ENCODE measurements around the gene TNNT2.

Gene TNNT2

DNA sequence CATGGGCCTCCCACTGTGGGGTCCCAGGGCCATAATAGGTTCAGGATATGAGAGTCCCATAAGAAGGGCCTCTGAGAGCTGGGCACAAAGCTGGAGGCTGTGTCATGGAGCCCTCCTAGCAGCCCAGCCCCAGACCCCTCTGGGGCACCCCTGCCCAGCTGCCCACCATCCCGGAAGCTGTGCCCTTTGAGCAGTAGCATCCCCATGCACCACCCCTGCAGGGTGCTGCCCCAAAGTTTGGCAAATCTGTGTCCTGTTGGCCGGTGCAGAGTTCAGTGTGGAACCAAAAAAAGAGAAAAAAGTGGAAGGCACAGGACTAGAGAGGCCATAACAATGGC lies 17.6 kb downstream of the TNNT2 start:
- no peaks in the 10 kb centered on the region for H3K9me3 Mint-ChIP-seq
- ATAC-seq (no peak), DNase-seq (no peak)
- H3K27ac Mint-ChIP-seq: no peak overlapping the region
- H3K4me1 Mint-ChIP-seq: no peaks in the 10 kb centered on the region
- peaks cover 8% of the 10 kb centered on the region for H3K27me3 Mint-ChIP-seq
- H3K4me3 Mint-ChIP-seq: no peak overlapping the region
- H3K36me3 Mint-ChIP-seq (ENCODE audit: low read depth): no peaks in the 10 kb centered on the region

DNA sequence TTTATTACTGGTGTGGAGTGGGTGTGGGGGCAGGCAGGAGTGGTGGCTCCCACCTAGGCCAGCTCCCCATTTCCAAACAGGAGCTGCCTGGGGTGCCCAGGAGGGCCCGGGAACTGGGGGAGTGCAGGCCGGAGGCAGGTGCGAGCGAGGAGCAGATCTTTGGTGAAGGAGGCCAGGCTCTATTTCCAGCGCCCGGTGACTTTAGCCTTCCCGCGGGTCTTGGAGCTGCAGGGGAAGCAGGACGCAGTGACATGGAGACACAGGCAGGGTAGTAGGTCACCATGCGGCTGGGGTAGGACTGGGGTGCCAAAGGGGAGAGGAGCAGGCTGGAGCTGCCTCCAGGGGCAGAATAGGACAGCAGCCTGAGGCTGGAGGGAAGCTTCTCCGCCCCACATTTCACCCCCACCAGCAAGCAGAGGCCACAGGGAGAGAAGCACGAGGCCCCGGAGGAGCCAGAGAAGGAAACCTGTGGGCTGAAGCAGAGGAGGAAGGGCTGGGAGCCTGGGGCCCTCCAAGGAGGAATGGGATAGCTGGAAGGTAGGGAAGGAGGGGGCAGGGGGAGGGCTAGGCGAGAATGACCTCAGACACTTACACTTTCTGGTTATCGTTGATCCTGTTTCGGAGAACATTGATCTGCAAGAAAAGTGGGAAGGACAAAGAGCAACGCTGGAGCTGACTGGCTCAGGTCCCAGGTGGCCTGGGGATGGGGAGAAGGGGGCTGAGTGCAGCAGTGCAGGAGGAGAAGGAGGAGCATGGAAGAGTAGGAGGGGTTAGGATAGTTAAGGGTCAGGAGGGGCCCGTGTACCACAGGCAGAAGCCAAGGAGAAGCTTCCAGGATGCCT lies 18.2 kb downstream of the TNNT2 start:
- Mint-ChIP-seq H3K27me3 (peaks cover 10% of the 10 kb centered on the region), H3K27ac (no peak overlapping the region), H3K36me3 (ENCODE audit: low read depth) (no peaks in the 10 kb centered on the region), H3K4me3 (no peak overlapping the region), H3K4me1 (no peaks in the 10 kb centered on the region), H3K9me3 (no peaks in the 10 kb centered on the region)
- ATAC-seq (no peak), DNase-seq (no peak)

DNA sequence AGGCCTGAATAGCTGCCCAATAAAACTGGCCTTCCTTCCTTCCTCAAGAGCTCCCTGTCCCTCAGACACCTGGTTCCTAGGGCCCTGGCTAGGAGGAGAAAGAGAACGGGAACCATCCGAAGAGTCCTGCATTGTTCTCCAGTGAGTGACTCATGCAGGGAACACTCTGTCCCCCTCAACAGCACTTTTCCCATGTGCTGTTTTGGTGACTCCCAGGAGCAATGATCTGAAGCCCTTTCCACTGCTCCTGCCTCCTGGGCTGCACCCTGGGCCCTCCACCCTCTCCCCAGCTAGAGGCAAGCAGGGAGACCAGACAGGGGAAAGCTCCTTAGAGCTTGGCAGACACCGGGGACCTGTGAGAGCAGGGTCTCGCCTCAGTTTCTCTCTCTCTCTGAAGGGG lies 18.9 kb downstream of the TNNT2 start:
- ATAC-seq: no peak
- H3K4me3 Mint-ChIP-seq: no peak overlapping the region
- no peaks in the 10 kb centered on the region for H3K9me3 Mint-ChIP-seq
- H3K36me3 Mint-ChIP-seq (ENCODE audit: low read depth): no peaks in the 10 kb centered on the region
- no peak overlapping the region for H3K27ac Mint-ChIP-seq
- peaks cover 11% of the 10 kb centered on the region for H3K27me3 Mint-ChIP-seq
- H3K4me1 Mint-ChIP-seq: no peaks in the 10 kb centered on the region
- no peak for DNase-seq

DNA sequence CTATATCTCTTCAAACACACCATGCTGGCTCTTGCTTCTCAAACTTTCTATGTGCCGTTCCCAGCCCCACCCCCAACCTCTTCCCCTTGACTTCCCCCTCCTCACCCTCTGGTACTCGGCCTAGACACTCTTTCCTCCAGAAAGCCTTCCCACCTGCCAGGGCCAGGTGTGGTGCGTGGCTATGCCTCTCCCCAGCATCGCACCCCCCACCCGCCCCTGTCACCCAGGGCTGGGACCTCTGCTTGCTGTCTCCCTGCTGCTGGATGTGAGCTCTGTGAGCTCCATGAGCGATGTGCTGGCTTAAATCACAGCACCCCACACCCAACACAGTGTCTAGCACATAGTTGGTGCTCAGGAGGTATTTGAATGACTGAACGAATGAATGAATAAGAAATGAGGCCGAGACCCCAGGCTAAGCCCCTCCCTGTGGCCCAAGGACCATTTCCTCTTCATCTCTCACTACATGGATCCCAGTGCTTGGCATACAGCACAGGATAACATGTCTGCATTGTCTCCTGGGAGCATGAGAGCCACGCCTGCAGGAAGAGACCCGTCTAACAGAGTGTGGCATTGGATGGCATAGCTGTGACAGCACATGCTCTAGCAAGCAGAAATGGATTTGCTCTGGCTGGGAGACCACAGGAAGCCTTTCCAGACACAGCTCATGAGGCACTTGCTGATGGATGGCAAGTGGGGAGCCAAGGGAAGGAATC lies 19.7 kb downstream of the TNNT2 start:
- Mint-ChIP-seq H3K36me3 (ENCODE audit: low read depth) (no peaks in the 10 kb centered on the region), H3K4me1 (no peaks in the 10 kb centered on the region), H3K4me3 (no peak overlapping the region), H3K27ac (no peak overlapping the region), H3K27me3 (peaks cover 8% of the 10 kb centered on the region), H3K9me3 (no peaks in the 10 kb centered on the region)
- DNase-seq (no peak), ATAC-seq (no peak)

DNA sequence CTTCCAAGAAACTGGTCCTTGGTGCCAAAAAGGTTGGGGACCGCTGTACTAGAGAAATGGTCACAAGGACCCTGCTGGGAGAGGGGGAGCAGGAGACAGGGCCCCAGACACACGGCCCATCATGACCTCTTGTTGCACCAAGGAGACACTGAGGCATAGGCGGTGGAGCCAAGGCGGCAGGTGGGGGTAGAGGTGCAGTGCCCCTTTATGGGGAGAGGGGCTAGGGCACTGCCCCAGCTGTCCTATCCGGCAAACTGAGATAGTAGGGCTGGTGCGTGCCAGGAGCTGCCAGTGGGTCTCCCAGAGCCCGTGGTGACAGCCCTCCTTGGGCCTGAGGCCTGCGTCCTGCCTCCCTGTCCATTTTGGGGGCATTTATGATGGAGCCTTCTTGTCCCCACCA lies 20.3 kb downstream of the TNNT2 start:
- Mint-ChIP-seq H3K9me3 (no peaks in the 10 kb centered on the region), H3K27ac (no peak overlapping the region)
- no peak for ATAC-seq

DNA sequence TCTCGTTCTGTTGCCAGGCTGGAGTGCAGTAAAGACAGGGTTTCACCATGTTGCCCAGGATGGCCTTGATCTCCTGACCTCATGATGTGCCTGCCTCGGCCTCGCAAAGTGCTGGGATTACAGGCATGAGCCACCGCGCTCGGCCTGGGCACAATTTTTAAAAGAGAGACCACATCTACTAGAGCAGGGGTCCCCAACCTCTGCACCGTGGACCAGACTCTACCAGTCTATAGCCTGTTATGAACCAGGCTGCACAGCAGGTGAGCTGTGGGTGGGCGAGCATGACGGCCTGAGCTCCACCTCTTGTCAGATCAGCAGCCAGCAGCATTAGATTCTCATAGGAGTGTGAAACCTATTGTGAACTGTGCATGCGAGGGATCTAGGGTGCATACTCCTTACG lies 20.8 kb downstream of the TNNT2 start:
- DNase-seq (no peak), ATAC-seq (no peak)
- peaks cover 4% of the 10 kb centered on the region for H3K27me3 Mint-ChIP-seq
- H3K9me3 Mint-ChIP-seq: no peaks in the 10 kb centered on the region
- no peak overlapping the region for H3K4me3 Mint-ChIP-seq
- H3K4me1 Mint-ChIP-seq: no peaks in the 10 kb centered on the region
- no peak overlapping the region for H3K27ac Mint-ChIP-seq
- H3K36me3 Mint-ChIP-seq (ENCODE audit: low read depth): no peaks in the 10 kb centered on the region

More for the DNA sequence above, 20.3 kb downstream of the TNNT2 start:
- no peak for DNase-seq
- H3K27me3 Mint-ChIP-seq: peaks cover 5% of the 10 kb centered on the region
- H3K36me3 Mint-ChIP-seq (ENCODE audit: low read depth): no peaks in the 10 kb centered on the region
- no peak overlapping the region for H3K4me3 Mint-ChIP-seq
- H3K4me1 Mint-ChIP-seq: no peaks in the 10 kb centered on the region

DNA sequence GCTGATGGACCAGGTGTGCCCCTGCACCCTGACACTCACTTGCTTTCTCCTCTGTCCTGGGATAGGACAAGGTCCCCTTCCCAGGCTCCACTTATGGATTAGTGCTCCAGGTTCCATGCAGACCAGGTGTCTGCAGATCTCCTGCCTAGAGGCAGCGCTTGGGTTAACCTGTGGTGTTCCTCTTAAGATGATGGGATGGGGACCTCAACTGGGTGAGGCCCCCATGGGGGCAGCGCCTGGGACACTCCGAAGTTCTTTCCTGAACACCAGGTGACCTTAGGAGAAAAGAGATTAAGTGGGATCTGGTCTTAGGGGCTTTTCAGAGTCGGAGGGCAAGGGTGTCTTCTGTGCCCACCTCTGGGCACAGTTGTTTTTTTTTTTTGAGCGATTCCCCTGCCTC lies 21.2 kb downstream of the TNNT2 start:
- H3K4me3 Mint-ChIP-seq: no peak overlapping the region
- H3K36me3 Mint-ChIP-seq (ENCODE audit: low read depth): no peaks in the 10 kb centered on the region
- H3K27ac Mint-ChIP-seq: no peak overlapping the region
- no peaks in the 10 kb centered on the region for H3K9me3 Mint-ChIP-seq
- no peak for DNase-seq
- no peak for ATAC-seq
- peaks cover 7% of the 10 kb centered on the region for H3K27me3 Mint-ChIP-seq
- H3K4me1 Mint-ChIP-seq: no peaks in the 10 kb centered on the region

DNA sequence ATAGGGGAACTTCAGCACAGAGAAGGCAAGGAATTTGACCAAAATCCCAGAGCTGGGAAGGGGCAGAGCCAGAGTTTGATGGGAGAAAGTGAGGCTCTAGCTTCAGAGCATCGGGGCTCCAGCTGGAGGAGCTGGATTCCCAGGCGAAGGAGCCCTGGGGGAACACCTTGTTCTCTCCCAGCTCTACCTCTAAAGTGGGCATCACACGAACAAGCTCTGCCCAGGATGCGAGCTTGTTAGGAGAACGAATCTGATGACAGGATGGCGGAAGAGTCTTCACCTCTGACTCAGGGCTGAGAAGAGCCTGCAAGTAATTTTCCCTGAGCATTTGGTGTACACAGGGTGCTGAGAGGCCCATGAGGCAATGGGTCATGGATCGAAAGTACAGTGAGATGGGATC lies 22.0 kb downstream of the TNNT2 start:
- no peak overlapping the region for H3K4me3 Mint-ChIP-seq
- DNase-seq: no peak
- H3K27ac Mint-ChIP-seq: no peak overlapping the region
- no peaks in the 10 kb centered on the region for H3K9me3 Mint-ChIP-seq
- no peaks in the 10 kb centered on the region for H3K36me3 Mint-ChIP-seq (ENCODE audit: low read depth)
- H3K4me1 Mint-ChIP-seq: no peaks in the 10 kb centered on the region
- ATAC-seq: no peak
- peaks cover 11% of the 10 kb centered on the region for H3K27me3 Mint-ChIP-seq

DNA sequence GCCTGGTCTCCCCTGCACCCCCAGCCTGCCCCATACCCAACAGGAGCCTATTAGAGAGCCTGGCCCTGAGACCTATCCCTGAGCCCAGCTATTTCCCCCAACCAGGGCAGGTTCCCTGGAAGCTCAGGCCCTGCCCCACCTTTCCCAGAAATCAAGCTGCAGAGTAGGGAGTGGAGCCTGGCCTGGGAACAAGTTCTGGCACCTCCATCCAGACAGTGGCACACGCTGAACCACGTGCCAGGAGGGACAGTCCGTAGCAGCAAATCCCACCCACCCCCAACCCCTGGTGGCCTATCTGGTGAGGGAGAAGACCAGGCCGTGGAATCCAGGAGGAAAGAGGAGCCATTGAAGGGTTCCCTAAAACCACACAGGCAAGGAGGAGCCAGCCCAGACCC lies 22.6 kb downstream of the TNNT2 start:
- no peak for DNase-seq
- H3K27me3 Mint-ChIP-seq: peaks cover 11% of the 10 kb centered on the region

DNA sequence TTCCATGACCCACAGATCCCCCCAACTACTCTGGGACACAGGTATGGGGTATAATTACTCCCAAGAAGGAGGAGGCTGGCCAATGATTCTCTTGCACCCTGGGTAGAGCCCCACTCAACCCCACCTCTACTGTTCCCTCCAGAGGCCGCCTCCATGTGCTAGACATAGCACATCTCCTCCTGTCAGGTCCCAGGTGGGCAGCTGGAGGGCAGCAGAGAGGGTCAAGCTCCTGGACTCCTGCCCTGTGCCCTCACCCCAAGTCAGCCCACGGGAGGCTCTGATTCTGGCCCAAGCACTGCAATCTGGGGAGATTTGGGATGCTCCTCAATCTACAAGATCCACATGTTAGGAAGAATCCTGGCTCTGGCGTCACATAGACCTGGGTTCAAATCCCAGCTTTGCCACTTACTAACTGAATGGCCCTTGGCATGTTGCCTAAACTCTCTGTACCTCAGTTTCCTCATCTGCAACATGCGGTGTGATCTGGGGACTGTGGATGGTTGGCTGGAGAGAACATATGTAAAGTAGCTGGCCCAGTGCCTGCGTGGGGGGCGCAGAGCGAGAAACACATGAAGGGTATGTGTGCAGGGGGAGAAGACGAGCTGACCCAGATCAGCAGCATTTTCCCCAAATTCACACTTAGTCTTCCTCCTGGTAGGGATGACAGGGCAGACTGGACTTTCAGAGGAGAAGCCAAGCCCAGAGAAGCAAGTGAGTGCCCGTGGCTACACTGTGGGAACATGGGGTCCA lies 23.2 kb downstream of the TNNT2 start:
- Mint-ChIP-seq H3K36me3 (ENCODE audit: low read depth) (no peaks in the 10 kb centered on the region), H3K27me3 (peaks cover 12% of the 10 kb centered on the region), H3K4me3 (no peak overlapping the region), H3K9me3 (no peaks in the 10 kb centered on the region), H3K4me1 (no peaks in the 10 kb centered on the region), H3K27ac (no peak overlapping the region)
- ATAC-seq: no peak
- no peak for DNase-seq

More for the DNA sequence above, 22.6 kb downstream of the TNNT2 start:
- Mint-ChIP-seq H3K36me3 (ENCODE audit: low read depth) (no peaks in the 10 kb centered on the region), H3K4me1 (no peaks in the 10 kb centered on the region), H3K27ac (no peak overlapping the region), H3K4me3 (no peak overlapping the region), H3K9me3 (no peaks in the 10 kb centered on the region)
- ATAC-seq: no peak

DNA sequence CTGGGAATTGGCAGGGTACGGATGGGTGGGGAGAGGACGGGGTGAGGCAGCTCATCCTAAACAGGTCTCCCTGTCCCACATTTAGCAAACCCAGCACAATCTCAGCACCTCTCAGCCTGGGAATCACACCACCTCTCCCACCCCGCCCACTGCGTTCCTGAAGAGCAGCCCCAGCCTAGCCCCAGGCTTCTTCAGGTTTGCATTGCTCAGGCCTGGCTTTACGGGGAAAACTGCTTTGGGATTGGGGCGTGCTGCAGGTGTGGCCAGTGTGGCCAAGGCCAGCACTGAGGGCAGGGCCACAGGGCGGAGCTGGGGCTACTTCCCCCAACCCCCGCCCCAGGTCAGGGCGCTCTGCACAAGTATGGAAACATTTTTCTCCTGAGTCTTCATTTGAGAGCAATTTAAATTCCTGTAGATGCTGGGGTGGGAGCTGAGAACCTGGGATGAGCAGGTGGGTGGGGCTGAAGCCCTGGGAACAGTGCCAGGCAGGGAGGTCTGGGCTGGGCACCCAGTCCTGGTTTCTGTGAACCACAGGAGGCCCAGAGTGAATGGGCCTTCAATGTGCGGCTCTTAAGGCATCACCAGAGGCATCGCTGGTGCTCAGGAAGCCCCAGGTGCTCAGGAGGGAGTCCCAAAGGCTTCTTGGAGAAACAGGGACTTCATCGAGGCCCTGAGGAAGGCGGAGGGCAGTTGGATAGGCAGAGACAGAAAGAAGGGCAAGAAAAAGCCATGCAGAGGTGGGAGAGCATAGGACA lies 24.1 kb downstream of the TNNT2 start:
- Mint-ChIP-seq H3K4me1 (no peaks in the 10 kb centered on the region), H3K36me3 (ENCODE audit: low read depth) (no peaks in the 10 kb centered on the region), H3K4me3 (no peak overlapping the region), H3K27me3 (peaks cover 15% of the 10 kb centered on the region), H3K27ac (no peak overlapping the region), H3K9me3 (no peaks in the 10 kb centered on the region)
- ATAC-seq (no peak), DNase-seq (no peak)

DNA sequence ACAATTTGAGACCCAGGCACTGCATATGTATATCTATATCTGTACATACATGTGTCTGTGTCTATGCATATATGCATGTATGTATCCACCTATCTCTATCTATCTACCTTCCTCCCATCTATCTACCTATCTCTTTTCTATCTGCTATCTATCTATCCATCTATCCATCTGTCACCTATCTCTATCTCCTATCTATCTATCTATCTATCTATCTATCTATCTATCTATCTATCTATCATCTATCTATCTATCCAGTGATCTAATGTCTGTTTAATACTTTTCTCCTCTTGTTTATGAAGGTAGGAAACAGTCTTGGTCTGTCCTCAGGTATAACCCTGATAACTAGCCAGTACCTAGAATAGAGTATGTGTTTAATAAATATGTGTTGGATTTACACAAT lies 25.9 kb downstream of the TNNT2 start:
- H3K27ac Mint-ChIP-seq: no peak overlapping the region
- DNase-seq (no peak), ATAC-seq (no peak)
- no peaks in the 10 kb centered on the region for H3K36me3 Mint-ChIP-seq (ENCODE audit: low read depth)
- peaks cover 27% of the 10 kb centered on the region for H3K27me3 Mint-ChIP-seq
- no peaks in the 10 kb centered on the region for H3K4me1 Mint-ChIP-seq
- H3K4me3 Mint-ChIP-seq: no peak overlapping the region
- H3K9me3 Mint-ChIP-seq: no peaks in the 10 kb centered on the region

DNA sequence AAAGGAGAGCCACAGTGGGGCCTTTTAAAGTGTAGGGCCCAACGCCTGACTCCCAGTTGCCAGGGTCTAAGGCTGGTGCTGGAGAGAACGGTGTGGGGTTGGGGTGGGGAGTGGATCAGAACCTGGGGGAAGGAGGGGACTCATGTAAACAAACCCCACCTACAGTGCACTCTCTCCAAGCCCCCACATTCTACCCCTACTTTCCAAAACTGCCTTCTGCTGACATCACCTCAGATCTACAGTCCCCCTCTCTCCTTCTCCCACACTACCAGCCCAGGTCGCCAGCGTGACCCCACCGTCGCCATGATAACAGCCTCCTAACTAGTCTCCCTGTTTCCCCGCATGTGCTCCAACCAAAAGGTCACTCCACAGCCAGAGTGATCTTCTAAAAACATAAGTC lies 26.6 kb downstream of the TNNT2 start:
- Mint-ChIP-seq H3K27me3 (peaks cover 29% of the 10 kb centered on the region), H3K9me3 (no peaks in the 10 kb centered on the region), H3K4me1 (no peaks in the 10 kb centered on the region), H3K27ac (no peak overlapping the region), H3K4me3 (no peak overlapping the region), H3K36me3 (ENCODE audit: low read depth) (no peaks in the 10 kb centered on the region)
- DNase-seq (no peak), ATAC-seq (no peak)

DNA sequence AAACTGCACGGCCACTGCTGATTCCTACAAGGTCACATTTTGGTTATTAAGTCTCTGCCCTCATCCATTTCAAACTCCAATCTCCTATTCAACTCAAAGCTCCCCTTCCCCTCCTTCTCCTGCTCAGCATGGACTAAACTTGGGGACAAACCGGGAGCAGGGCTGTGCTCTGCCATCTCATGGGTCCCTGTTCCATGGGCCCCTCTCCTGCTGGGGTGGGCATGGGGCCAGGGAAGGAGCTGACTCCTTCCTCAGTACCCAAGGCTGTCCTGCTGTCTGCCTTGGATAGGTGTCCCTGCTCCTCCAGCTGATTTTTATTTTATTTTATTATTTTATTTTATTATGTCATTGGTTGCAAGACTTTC lies 27.1 kb downstream of the TNNT2 start:
- no peak overlapping the region for H3K27ac Mint-ChIP-seq
- ATAC-seq (no peak), DNase-seq (no peak)
- H3K36me3 Mint-ChIP-seq (ENCODE audit: low read depth): no peaks in the 10 kb centered on the region
- H3K9me3 Mint-ChIP-seq: no peaks in the 10 kb centered on the region
- H3K4me1 Mint-ChIP-seq: no peaks in the 10 kb centered on the region
- no peak overlapping the region for H3K4me3 Mint-ChIP-seq
- peaks cover 29% of the 10 kb centered on the region for H3K27me3 Mint-ChIP-seq
